Bone marrow (tissue), 2 donors: ENCODE results near the gene TPPP3.

ENCODE experiments used
- DNase-seq, 2 donors: peaks; one replicate each; lab custom pipeline; 2025; lab: John Stamatoyannopoulos, UW

The TPPP3 gene

GRCh38 chr16:67342616-67343015 is 50.7 kb downstream of the TPPP3 start:
- DNase-seq = no peak

GRCh38 chr16:67341250-67341649 is 52.0 kb downstream of the TPPP3 start:
- no peak for DNase-seq
